K562 (cell line): ENCODE data around the gene FES. TPM values are rescaled to one million over a fixed set of nuclear protein-coding genes. Genes with fewer than 3 reads are reported as not detected.

Experiments
- ARID1B ChIP-seq: fragments of 450-650 bp; IDR thresholded peaks from 2 replicates; pipeline ENCODE4 v1.6.1; 2016; ENCODE audit warnings: antibody characterized with exemption, mild to moderate bottlenecking, inconsistent platforms
- ARNT ChIP-seq, 2 experiments: fragments of 450-650 bp; IDR thresholded peaks; 2 replicates each; pipeline ENCODE4 v1.6.1; 2016; ENCODE audit warnings: mild to moderate bottlenecking in 1 of 2
- C11orf30 ChIP-seq: fragments of 450-650 bp; IDR thresholded peaks from 2 replicates; pipeline ENCODE4 v1.6.1; 2016; ENCODE audit warnings: low read depth, mild to moderate bottlenecking
- CEBPB ChIP-seq: fragments of 450-650 bp; IDR thresholded peaks from 2 replicates; pipeline ENCODE4 v1.6.1; 2016; ENCODE audit warnings: missing genetic modification characterization, missing compliant biosample characterization
- CTBP1 ChIP-seq: fragments of 450-650 bp; IDR thresholded peaks from 2 replicates; pipeline ENCODE4 v1.6.1; 2016; ENCODE audit warnings: borderline replicate concordance
- E2F8 ChIP-seq: fragments of 450-650 bp; IDR thresholded peaks from 2 replicates; pipeline ENCODE4 v1.7.1; 2018; ENCODE audit warnings: mild to moderate bottlenecking, low read depth; ENCODE audit not compliant: partially characterized antibody
- ELF4 ChIP-seq: fragments of 450-650 bp; formaldehyde crosslinking; IDR thresholded peaks from 2 replicates; pipeline ENCODE4 v1.4.0; 2022; ENCODE audit warnings: missing genetic modification characterization
- EP300 ChIP-seq: IDR thresholded peaks from 2 replicates; pipeline ENCODE4 v1.6.1; 2012; ENCODE audit warnings: low read length, improper control_type of control experiment
- FOXK2 ChIP-seq, 2 experiments: fragments of 450-650 bp; IDR thresholded peaks in 1 of 2; conservative IDR thresholded peaks in 1 of 2; 2 replicates each; pipeline ENCODE4 v1.6.1; 2016; ENCODE audit warnings: low read depth in 2 of 2, mild to moderate bottlenecking in 1 of 2
- HLTF ChIP-seq: fragments of 450-650 bp; IDR thresholded peaks from 2 replicates; pipeline ENCODE4 v1.6.1; 2016
- MAFG ChIP-seq: fragments of 450-650 bp; conservative IDR thresholded peaks from 2 replicates; pipeline ENCODE4 v1.6.1; 2016; ENCODE audit warnings: missing genetic modification characterization, missing compliant biosample characterization
- POLR2A ChIP-seq: fragments of 450-650 bp; conservative IDR thresholded peaks from 2 replicates; pipeline ENCODE4 v1.6.1; 2016
- POLR2AphosphoS5 ChIP-seq: IDR thresholded peaks from 2 replicates; pipeline ENCODE4 v1.6.1; 2011; ENCODE audit warnings: mild to moderate bottlenecking, low read depth, low read length, moderate library complexity; ENCODE audit not compliant: control insufficient read depth, insufficient read depth
- SMARCE1 ChIP-seq: fragments of 450-650 bp; IDR thresholded peaks from 2 replicates; pipeline ENCODE4 v1.7.1; 2016; ENCODE audit warnings: mild to moderate bottlenecking
- SOX6 ChIP-seq: fragments of 450-650 bp; IDR thresholded peaks from 2 replicates; pipeline ENCODE4 v1.6.1; 2014; ENCODE audit warnings: mild to moderate bottlenecking
- TRIM24 ChIP-seq, 2 experiments: fragments of 450-650 bp; IDR thresholded peaks; 2 replicates each; pipeline ENCODE4 v1.6.1; 2016
- ZEB2 ChIP-seq: fragments of 450-650 bp; IDR thresholded peaks from 2 replicates; pipeline ENCODE4 v1.6.1; 2016
- polyA plus RNA-seq, 8 experiments: library from polyadenylated mRNA; depleted of rRNA in 4 of 8; stranded (reverse) in 5 of 8; unstranded in 3 of 8; fragments of >200 nt; fragmentation: Nextera tagmentation in 2 of 8; fragmentation: Illumina TruSeq in 1 of 8; extraction: Ambion mirVana in 2 of 8; extraction: Trizol in 1 of 8; gene quantifications; 2 replicates each; pipeline versions ENCODE4 v1.2.1 to v1.2.3, GENCODE V29; 2011 to 2014; ENCODE audit warnings: inconsistent platforms in 1 of 8, missing spikeins in 1 of 8
- total RNA-seq, 7 experiments: library from RNA; depleted of rRNA in 6 of 7; stranded (reverse); fragments of >200 nt in 6 of 7; fragmentation: Illumina TruSeq in 2 of 7; extraction: Trizol in 2 of 7; gene quantifications; 2 replicates each; pipeline versions ENCODE4 v1.2.1 to v1.2.3, GENCODE V29; 2011 to 2021; ENCODE audit warnings: low replicate concordance in 1 of 7
- TF ChIP-seq, protein P1 (sequence below): sonication (generic); formaldehyde crosslinking; IDR thresholded peaks from 2 replicates; pipeline ENCODE4 v1.8.0; 2022; ENCODE audit warnings: missing genetic modification reagents, mild to moderate bottlenecking, moderate library complexity, borderline replicate concordance

The FES gene
- total and polyA plus RNA-seq, 9 of the 15 experiments (the other 6 are each of a cell fraction or from before 2014, with no cell fraction given) = 0.38 to 2.6 (median 0.82) TPM

GRCh38 chr15:90922712-90923322 is 38.5 kb downstream of the FES start (continued):
- TF ChIP-seq CEBPB (peak; percentile 84), ARID1B (peak; percentile 58), POLR2AphosphoS5 (peak; percentile 50; the same call in 1 of the 2 replicates), EP300 (peak; percentile 17; the same call in 1 of the 2 replicates), FOXK2 (conservative IDR thresholded peaks at IDR 0.05 in 1 of 2, IDR thresholded peaks at IDR 0.05 in 1 of 2; ENCODE audit: low read depth in 2 of 2) (0 out of 4 replicates have a peak, but pooled peaks of 1 of the 2 experiments have one; percentile 34), C11orf30 (peak; percentile 78), HLTF (0 out of 2 replicates have a peak, but pooled peaks have one; percentile 15), POLR2A (peak; percentile 57), CTBP1 (peak; percentile 23; the same call in 1 of the 2 replicates), MAFG (tag) (peak; percentile 74; the same call in 1 of the 2 replicates), TRIM24 (IDR thresholded peaks at IDR 0.05) (0 out of 4 replicates have a peak, but pooled peaks of 1 of the 2 experiments have one; percentile 9), ZEB2 (0 out of 2 replicates have a peak, but pooled peaks have one; percentile 24), ARNT (IDR thresholded peaks at IDR 0.05) (0 out of 4 replicates have a peak, but pooled peaks of 1 of the 2 experiments have one; percentile 46), SMARCE1 (peak; percentile 45; the same call in 1 of the 2 replicates), SOX6 (peak; percentile 67), ELF4 (CRISPR knock-in tag) (0 out of 2 replicates have a peak, but pooled peaks have one; percentile 19), E2F8 (peak; percentile 23)
- TF ChIP-seq, protein P1, sequence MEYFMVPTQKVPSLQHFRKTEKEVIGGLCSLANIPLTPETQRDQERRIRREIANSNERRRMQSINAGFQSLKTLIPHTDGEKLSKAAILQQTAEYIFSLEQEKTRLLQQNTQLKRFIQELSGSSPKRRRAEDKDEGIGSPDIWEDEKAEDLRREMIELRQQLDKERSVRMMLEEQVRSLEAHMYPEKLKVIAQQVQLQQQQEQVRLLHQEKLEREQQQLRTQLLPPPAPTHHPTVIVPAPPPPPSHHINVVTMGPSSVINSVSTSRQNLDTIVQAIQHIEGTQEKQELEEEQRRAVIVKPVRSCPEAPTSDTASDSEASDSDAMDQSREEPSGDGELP (CRISPR knock-in tag) = peak; percentile 65; the same call in 1 of the 2 replicates
